ENCODE results near the gene TOGARAM1. TPM values are rescaled to one million over a fixed set of nuclear protein-coding genes. Genes with fewer than 3 reads are reported as not detected.

Gene TOGARAM1
- total RNA-seq, 1 donor from 2014 or later: 42.3 TPM

DNA sequence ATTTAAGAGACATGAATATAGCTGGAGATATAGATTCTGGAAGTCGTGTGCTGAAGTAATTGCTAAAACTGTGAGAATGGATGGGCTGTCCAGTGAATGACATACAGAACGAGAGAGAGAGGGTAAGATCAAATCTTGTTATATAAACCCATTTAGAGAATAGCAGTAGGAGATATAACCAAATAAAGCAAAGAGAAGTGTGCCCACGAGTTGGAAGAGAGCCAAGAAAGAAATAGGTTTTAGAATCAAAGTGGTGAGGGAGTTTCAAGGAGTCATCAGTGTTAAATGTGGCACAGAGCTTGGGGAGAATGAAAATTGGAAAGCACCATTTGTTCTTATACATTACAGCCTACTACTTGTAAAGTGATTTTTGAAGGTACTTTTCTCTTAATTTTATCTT, 19.2 kb downstream of the TOGARAM1 start:
- Histone ChIP-seq H3K9ac (ENCODE audit: low read depth in 1 of 3, low read length in 3 of 3) (no peak overlapping the region), H3K27me3 (ENCODE audit: control insufficient read depth in 3 of 3, insufficient read depth in 3 of 3, low read length in 3 of 3) (no peaks in the 10 kb centered on the region), H3K9me3 (ENCODE audit: control insufficient read depth in 3 of 3, low read length in 3 of 3) (no peaks in the 10 kb centered on the region), H3K4me3 (ENCODE audit: low read length in 3 of 3) (no peak overlapping the region), H3K4me1 (ENCODE audit: control insufficient read depth in 3 of 3, insufficient read depth in 3 of 3, low read length in 3 of 3) (peaks cover 5 to 13% (median 7%) of the 10 kb centered on the region in 3 donors), H3K27ac (ENCODE audit: low read depth, low read length) (no peak overlapping the region), H3K36me3 (ENCODE audit: control insufficient read depth in 3 of 3, insufficient read depth in 3 of 3, low read length in 3 of 3) (no peaks in the 10 kb centered on the region)

DNA sequence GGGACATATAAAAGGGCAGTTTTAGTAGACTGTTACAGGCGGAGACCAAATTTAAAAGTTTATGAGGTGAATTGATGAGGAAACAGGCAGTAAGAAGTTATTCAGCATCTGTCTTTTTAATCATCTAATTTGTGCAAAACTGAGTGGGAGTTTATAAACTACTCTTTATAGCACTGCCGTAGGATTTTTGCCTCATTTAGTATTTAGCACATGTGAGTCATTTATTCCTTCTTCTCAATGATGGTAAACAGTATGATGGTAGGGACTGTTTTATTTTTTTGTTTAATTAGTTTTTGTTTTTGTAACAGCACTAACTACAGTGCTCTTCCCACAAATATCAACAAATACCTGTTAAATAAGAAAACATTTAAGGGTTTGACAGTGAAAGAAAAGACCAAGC, 20.6 kb downstream of the TOGARAM1 start:
- H3K36me3 ChIP-seq (ENCODE audit: control insufficient read depth in 3 of 3, insufficient read depth in 3 of 3, low read length in 3 of 3): no peaks in the 10 kb centered on the region
- H3K27me3 ChIP-seq (ENCODE audit: control insufficient read depth in 3 of 3, insufficient read depth in 3 of 3, low read length in 3 of 3): no peaks in the 10 kb centered on the region
- no peak overlapping the region for H3K4me3 ChIP-seq (ENCODE audit: low read length in 3 of 3)
- H3K9me3 ChIP-seq (ENCODE audit: control insufficient read depth in 3 of 3, low read length in 3 of 3): no peaks in the 10 kb centered on the region
- H3K4me1 ChIP-seq (ENCODE audit: control insufficient read depth in 3 of 3, insufficient read depth in 3 of 3, low read length in 3 of 3): peaks cover 5 to 13% (median 7%) of the 10 kb centered on the region in 3 donors
- no peak overlapping the region for H3K27ac ChIP-seq (ENCODE audit: low read depth, low read length)
- H3K9ac ChIP-seq (ENCODE audit: low read depth in 1 of 3, low read length in 3 of 3): no peak overlapping the region

GRCh38 chr14:44988694-44989093, 26.7 kb downstream of the TOGARAM1 start:
- Histone ChIP-seq H3K9me3 (ENCODE audit: control insufficient read depth in 3 of 3, low read length in 3 of 3) (no peaks in the 10 kb centered on the region), H3K4me3 (ENCODE audit: low read length in 3 of 3) (peak overlapping the region in 1 of 3 donors; percentile 41), H3K9ac (ENCODE audit: low read depth in 1 of 3, low read length in 3 of 3) (no peak overlapping the region), H3K27ac (ENCODE audit: low read depth, low read length) (no peak overlapping the region), H3K27me3 (ENCODE audit: control insufficient read depth in 3 of 3, insufficient read depth in 3 of 3, low read length in 3 of 3) (no peaks in the 10 kb centered on the region), H3K4me1 (ENCODE audit: control insufficient read depth in 3 of 3, insufficient read depth in 3 of 3, low read length in 3 of 3) (peaks cover 3 to 7% (median 4%) of the 10 kb centered on the region in 3 donors), H3K36me3 (ENCODE audit: control insufficient read depth in 3 of 3, insufficient read depth in 3 of 3, low read length in 3 of 3) (no peaks in the 10 kb centered on the region)

- Histone ChIP-seq H3K4me1 (ENCODE audit: control insufficient read depth in 3 of 3, insufficient read depth in 3 of 3, low read length in 3 of 3) (peaks cover 3 to 7% (median 4%) of the 10 kb centered on the region in 3 donors), H3K27me3 (ENCODE audit: control insufficient read depth in 3 of 3, insufficient read depth in 3 of 3, low read length in 3 of 3) (no peaks in the 10 kb centered on the region), H3K36me3 (ENCODE audit: control insufficient read depth in 3 of 3, insufficient read depth in 3 of 3, low read length in 3 of 3) (no peaks in the 10 kb centered on the region), H3K9ac (ENCODE audit: low read depth in 1 of 3, low read length in 3 of 3) (no peak overlapping the region), H3K4me3 (ENCODE audit: low read length in 3 of 3) (no peak overlapping the region), H3K27ac (ENCODE audit: low read depth, low read length) (no peak overlapping the region), H3K9me3 (ENCODE audit: control insufficient read depth in 3 of 3, low read length in 3 of 3) (no peaks in the 10 kb centered on the region)
Measured at GRCh38 chr14:44989497-44990440, 27.8 kb downstream of the TOGARAM1 start.

GRCh38 chr14:44990533-44990932, 28.5 kb downstream of the TOGARAM1 start:
- no peak overlapping the region for H3K27ac ChIP-seq (ENCODE audit: low read depth, low read length)
- peaks cover 3 to 7% (median 4%) of the 10 kb centered on the region in 3 donors for H3K4me1 ChIP-seq (ENCODE audit: control insufficient read depth in 3 of 3, insufficient read depth in 3 of 3, low read length in 3 of 3)
- no peaks in the 10 kb centered on the region for H3K27me3 ChIP-seq (ENCODE audit: control insufficient read depth in 3 of 3, insufficient read depth in 3 of 3, low read length in 3 of 3)
- H3K4me3 ChIP-seq (ENCODE audit: low read length in 3 of 3): no peak overlapping the region
- H3K9ac ChIP-seq (ENCODE audit: low read depth in 1 of 3, low read length in 3 of 3): no peak overlapping the region
- no peaks in the 10 kb centered on the region for H3K36me3 ChIP-seq (ENCODE audit: control insufficient read depth in 3 of 3, insufficient read depth in 3 of 3, low read length in 3 of 3)
- no peaks in the 10 kb centered on the region for H3K9me3 ChIP-seq (ENCODE audit: control insufficient read depth in 3 of 3, low read length in 3 of 3)

- Histone ChIP-seq H3K27me3 (ENCODE audit: control insufficient read depth in 3 of 3, insufficient read depth in 3 of 3, low read length in 3 of 3) (no peaks in the 10 kb centered on the region), H3K9ac (ENCODE audit: low read depth in 1 of 3, low read length in 3 of 3) (no peak overlapping the region), H3K4me1 (ENCODE audit: control insufficient read depth in 3 of 3, insufficient read depth in 3 of 3, low read length in 3 of 3) (no peaks in the 10 kb centered on the region), H3K4me3 (ENCODE audit: low read length in 3 of 3) (no peak overlapping the region), H3K27ac (ENCODE audit: low read depth, low read length) (no peak overlapping the region), H3K36me3 (ENCODE audit: control insufficient read depth in 3 of 3, insufficient read depth in 3 of 3, low read length in 3 of 3) (peaks cover 0 to 5% (median 4%) of the 10 kb centered on the region in 3 donors), H3K9me3 (ENCODE audit: control insufficient read depth in 3 of 3, low read length in 3 of 3) (no peaks in the 10 kb centered on the region)
Measured at GRCh38 chr14:44995196-44995595, 33.2 kb downstream of the TOGARAM1 start.

GRCh38 chr14:44995770-44996294, 33.8 kb downstream of the TOGARAM1 start:
- H3K9ac ChIP-seq (ENCODE audit: low read depth in 1 of 3, low read length in 3 of 3): no peak overlapping the region
- H3K27ac ChIP-seq (ENCODE audit: low read depth, low read length): no peak overlapping the region
- no peaks in the 10 kb centered on the region for H3K4me1 ChIP-seq (ENCODE audit: control insufficient read depth in 3 of 3, insufficient read depth in 3 of 3, low read length in 3 of 3)
- peaks cover under 1 to 8% (median 4%) of the 10 kb centered on the region in 3 donors for H3K36me3 ChIP-seq (ENCODE audit: control insufficient read depth in 3 of 3, insufficient read depth in 3 of 3, low read length in 3 of 3)
- no peaks in the 10 kb centered on the region for H3K27me3 ChIP-seq (ENCODE audit: control insufficient read depth in 3 of 3, insufficient read depth in 3 of 3, low read length in 3 of 3)
- H3K4me3 ChIP-seq (ENCODE audit: low read length in 3 of 3): no peak overlapping the region
- H3K9me3 ChIP-seq (ENCODE audit: control insufficient read depth in 3 of 3, low read length in 3 of 3): no peaks in the 10 kb centered on the region

GRCh38 chr14:45003924-45004323, 41.9 kb downstream of the TOGARAM1 start:
- Histone ChIP-seq H3K9me3 (ENCODE audit: control insufficient read depth in 3 of 3, low read length in 3 of 3) (no peaks in the 10 kb centered on the region), H3K4me1 (ENCODE audit: control insufficient read depth in 3 of 3, insufficient read depth in 3 of 3, low read length in 3 of 3) (no peaks in the 10 kb centered on the region), H3K4me3 (ENCODE audit: low read length in 3 of 3) (no peak overlapping the region), H3K27ac (ENCODE audit: low read depth, low read length) (no peak overlapping the region), H3K27me3 (ENCODE audit: control insufficient read depth in 3 of 3, insufficient read depth in 3 of 3, low read length in 3 of 3) (no peaks in the 10 kb centered on the region), H3K36me3 (ENCODE audit: control insufficient read depth in 3 of 3, insufficient read depth in 3 of 3, low read length in 3 of 3) (peaks cover 0 to 12% (median 2%) of the 10 kb centered on the region in 3 donors), H3K9ac (ENCODE audit: low read depth in 1 of 3, low read length in 3 of 3) (no peak overlapping the region)

DNA sequence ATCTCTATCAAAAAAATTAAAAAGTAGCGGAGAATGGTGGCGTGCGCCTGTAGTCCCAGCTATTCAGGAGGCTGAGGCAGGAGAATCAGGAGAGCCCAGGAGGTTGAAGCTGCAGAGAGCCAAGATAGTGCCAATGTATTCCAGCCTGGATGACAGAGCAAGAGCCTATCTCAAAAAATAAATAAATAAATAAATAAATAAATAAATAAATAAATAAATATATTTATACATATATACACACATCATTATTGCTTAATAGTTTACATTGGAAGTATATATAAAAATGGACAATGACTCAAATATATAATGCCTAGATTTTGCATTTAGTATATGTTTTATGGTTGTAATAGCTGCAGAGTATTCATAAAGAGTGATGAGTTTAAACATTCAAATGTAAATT, 53.1 kb downstream of the TOGARAM1 start:
- H3K27me3 ChIP-seq (ENCODE audit: control insufficient read depth in 3 of 3, insufficient read depth in 3 of 3, low read length in 3 of 3): no peaks in the 10 kb centered on the region
- no peaks in the 10 kb centered on the region for H3K9me3 ChIP-seq (ENCODE audit: control insufficient read depth in 3 of 3, low read length in 3 of 3)
- H3K4me1 ChIP-seq (ENCODE audit: control insufficient read depth in 3 of 3, insufficient read depth in 3 of 3, low read length in 3 of 3): no peaks in the 10 kb centered on the region
- no peak overlapping the region for H3K4me3 ChIP-seq (ENCODE audit: low read length in 3 of 3)
- peaks cover 3 to 14% (median 12%) of the 10 kb centered on the region in 3 donors for H3K36me3 ChIP-seq (ENCODE audit: control insufficient read depth in 3 of 3, insufficient read depth in 3 of 3, low read length in 3 of 3)
- H3K27ac ChIP-seq (ENCODE audit: low read depth, low read length): no peak overlapping the region
- no peak overlapping the region for H3K9ac ChIP-seq (ENCODE audit: low read depth in 1 of 3, low read length in 3 of 3)

DNA sequence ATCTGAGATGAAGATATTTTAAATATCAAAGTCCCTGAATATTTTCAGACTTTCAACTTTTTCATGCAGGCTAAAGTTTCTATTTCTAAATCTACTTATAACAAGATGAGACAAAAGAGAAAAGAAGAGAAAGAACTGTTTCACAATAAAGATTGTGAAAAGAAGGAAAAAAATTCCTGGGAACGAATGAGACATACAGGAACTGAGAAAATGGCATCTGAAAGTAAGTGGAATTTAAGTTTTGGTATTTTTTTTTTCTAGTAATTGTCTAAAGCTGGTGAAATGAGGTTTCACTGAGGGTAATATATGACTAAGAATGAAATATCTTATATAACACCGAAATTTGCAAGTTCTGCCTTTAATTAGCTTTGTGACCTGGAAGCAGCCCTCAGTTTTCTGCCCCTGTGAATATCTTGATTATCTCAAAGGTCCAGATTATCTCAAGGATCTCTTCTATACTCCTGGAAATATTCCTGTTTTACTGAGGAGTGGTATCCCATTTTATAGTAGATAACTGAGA, 66.2 kb downstream of the TOGARAM1 start:
- Histone ChIP-seq H3K9ac (ENCODE audit: low read depth in 1 of 3, low read length in 3 of 3) (no peak overlapping the region), H3K4me3 (ENCODE audit: low read length in 3 of 3) (no peak overlapping the region), H3K27ac (ENCODE audit: low read depth, low read length) (no peak overlapping the region), H3K27me3 (ENCODE audit: control insufficient read depth in 3 of 3, insufficient read depth in 3 of 3, low read length in 3 of 3) (no peaks in the 10 kb centered on the region), H3K36me3 (ENCODE audit: control insufficient read depth in 3 of 3, insufficient read depth in 3 of 3, low read length in 3 of 3) (peaks cover 6 to 23% (median 12%) of the 10 kb centered on the region in 3 donors), H3K4me1 (ENCODE audit: control insufficient read depth in 3 of 3, insufficient read depth in 3 of 3, low read length in 3 of 3) (no peaks in the 10 kb centered on the region), H3K9me3 (ENCODE audit: control insufficient read depth in 3 of 3, low read length in 3 of 3) (no peaks in the 10 kb centered on the region)
